GM06990 (cell line): ENCODE results near the gene PRAMEF15.
"Not testable (repeated sequence)": the region's sequence is repeated elsewhere in the genome, so short reads cannot be mapped to it uniquely, and the experiment has no call there.

Source experiments
- DNase-seq: peaks from one replicate; pipeline ENCODE4 v3.0.0-alpha.2; 2011; ENCODE audit not compliant: insufficient read length; ENCODE audit errors: extremely low read depth
- H3K27me3 ChIP-seq: replicated peaks from 2 replicates; pipeline ENCODE4 v1.6.0; 2011; ENCODE audit warnings: low read length; ENCODE audit not compliant: control insufficient read depth, insufficient read depth
- H3K36me3 ChIP-seq: 2 replicates; pipeline ENCODE4 v1.5.1; 2011; ENCODE audit warnings: low read length; ENCODE audit not compliant: control insufficient read depth, insufficient read depth
- H3K4me3 ChIP-seq: replicated peaks from 2 replicates; pipeline ENCODE4 v1.5.1; 2011; ENCODE audit warnings: low read depth, mild to moderate bottlenecking, control low read depth, low read length

The PRAMEF15 gene

GRCh38 chr1:13315281-13315680, at the start of gene PRAMEF15:
PRAMEF15 (plus strand) TSS chr1:13315581; CDS start chr1:13318408, 2,827 bp downstream.
- not testable (repeated sequence) for H3K4me3 ChIP-seq, DNase-seq, H3K27me3 ChIP-seq, H3K36me3 ChIP-seq

- not testable (repeated sequence) for H3K4me3 ChIP-seq, H3K36me3 ChIP-seq, H3K27me3 ChIP-seq, DNase-seq
Measured at GRCh38 chr1:13277016-13277415, 38.4 kb upstream of the PRAMEF15 start.

GRCh38 chr1:13279617-13280016, 35.8 kb upstream of the PRAMEF15 start:
- not testable (repeated sequence) for H3K36me3 ChIP-seq, DNase-seq, H3K27me3 ChIP-seq, H3K4me3 ChIP-seq

- not testable (repeated sequence) for H3K36me3 ChIP-seq, H3K4me3 ChIP-seq, DNase-seq, H3K27me3 ChIP-seq
Measured at GRCh38 chr1:13285037-13285436, 30.3 kb upstream of the PRAMEF15 start, which contains the start of gene PRAMEF8. PRAMEF8 (minus strand) TSS chr1:13285137; CDS start chr1:13284091, 1,046 bp downstream.

GRCh38 chr1:13289030-13289429, 26.4 kb upstream of the PRAMEF15 start:
- not testable (repeated sequence) for H3K36me3 ChIP-seq, H3K27me3 ChIP-seq, DNase-seq, H3K4me3 ChIP-seq

GRCh38 chr1:13297216-13297931, 18.0 kb upstream of the PRAMEF15 start:
- not testable (repeated sequence) for H3K27me3 ChIP-seq, H3K36me3 ChIP-seq

GRCh38 chr1:13298699-13299098, 16.7 kb upstream of the PRAMEF15 start:
- H3K27me3 ChIP-seq, H3K36me3 ChIP-seq, H3K4me3 ChIP-seq, DNase-seq: not testable (repeated sequence)

More at GRCh38 chr1:13297216-13297931, 18.0 kb upstream of the PRAMEF15 start:
- not testable (repeated sequence) for H3K4me3 ChIP-seq, DNase-seq

GRCh38 chr1:13302197-13302596, 13.2 kb upstream of the PRAMEF15 start:
- not testable (repeated sequence) for DNase-seq, H3K36me3 ChIP-seq, H3K4me3 ChIP-seq, H3K27me3 ChIP-seq

- H3K4me3 ChIP-seq, DNase-seq, H3K36me3 ChIP-seq, H3K27me3 ChIP-seq: not testable (repeated sequence)
Measured at GRCh38 chr1:13303239-13303638, 12.1 kb upstream of the PRAMEF15 start, which contains the start of gene PRAMEF33. PRAMEF33 (plus strand) TSS chr1:13303539; CDS start chr1:13305955, 2,416 bp downstream.

- not testable (repeated sequence) for H3K4me3 ChIP-seq, H3K36me3 ChIP-seq, DNase-seq, H3K27me3 ChIP-seq
Measured at GRCh38 chr1:13342496-13342895, 27.1 kb downstream of the PRAMEF15 start.

GRCh38 chr1:13347034-13347433, 31.7 kb downstream of the PRAMEF15 start, which contains the start of gene PRAMEF14:
PRAMEF14 (minus strand) TSS chr1:13347134; CDS start chr1:13345314, 1,820 bp downstream.
- not testable (repeated sequence) for DNase-seq, H3K4me3 ChIP-seq, H3K36me3 ChIP-seq, H3K27me3 ChIP-seq

- H3K27me3 ChIP-seq, H3K36me3 ChIP-seq, H3K4me3 ChIP-seq, DNase-seq: not testable (repeated sequence)
Measured at GRCh38 chr1:13353476-13353875, 38.1 kb downstream of the PRAMEF15 start.

GRCh38 chr1:13354475-13354874, 39.1 kb downstream of the PRAMEF15 start:
- H3K36me3 ChIP-seq, H3K4me3 ChIP-seq, DNase-seq, H3K27me3 ChIP-seq: not testable (repeated sequence)
